Endothelial cell of hepatic sinusoid (primary cell): ENCODE data around the gene ANKRD24.

Source experiments
- in situ Hi-C: cut with HindIII; loops from 2 replicates; pipeline ENCODE4 v1.10.0; 2017; ENCODE audit warnings: low sequenced_read_pairs

The ANKRD24 gene

DNA sequence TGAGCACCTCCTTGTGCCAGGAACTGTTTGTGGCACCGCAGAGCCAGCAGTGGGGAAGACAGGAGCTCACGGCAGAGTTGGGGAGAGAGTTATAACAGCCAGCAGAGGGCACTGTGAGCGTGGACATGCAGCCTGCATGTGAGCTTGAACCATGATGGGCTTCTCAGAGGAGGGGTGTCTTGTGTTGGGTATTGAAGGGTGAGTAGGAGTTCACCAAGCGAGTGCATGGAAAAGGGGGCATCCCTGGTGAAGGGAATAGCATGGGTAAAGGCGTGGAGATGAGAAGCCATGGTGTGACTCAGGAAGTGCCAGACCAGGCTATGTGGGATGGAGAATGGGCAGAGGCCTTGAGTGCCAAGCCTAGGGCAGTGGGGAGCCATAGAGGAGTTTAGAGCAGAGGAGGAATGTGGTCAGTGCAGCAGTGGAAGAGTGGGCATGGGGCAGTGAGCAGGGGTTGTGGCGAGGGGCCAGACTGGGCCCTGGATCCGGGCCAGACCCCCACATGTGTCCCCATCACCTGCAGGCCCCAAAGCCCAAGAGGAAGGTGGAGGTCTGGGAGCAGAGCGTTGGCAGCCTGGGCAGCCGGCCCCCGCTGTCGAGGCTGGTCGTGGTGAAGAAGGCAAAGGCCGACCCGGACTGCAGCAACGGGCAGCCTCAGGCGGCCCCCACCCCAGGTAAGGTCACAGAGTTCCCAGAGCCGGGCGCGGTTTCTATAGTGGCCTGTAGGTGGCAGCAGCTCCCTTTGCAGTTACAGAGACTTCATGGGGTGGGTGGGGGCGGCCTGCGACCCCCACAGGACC is 84.8 kb downstream of the ANKRD24 start:
- in situ Hi-C loops = no loop called here

DNA sequence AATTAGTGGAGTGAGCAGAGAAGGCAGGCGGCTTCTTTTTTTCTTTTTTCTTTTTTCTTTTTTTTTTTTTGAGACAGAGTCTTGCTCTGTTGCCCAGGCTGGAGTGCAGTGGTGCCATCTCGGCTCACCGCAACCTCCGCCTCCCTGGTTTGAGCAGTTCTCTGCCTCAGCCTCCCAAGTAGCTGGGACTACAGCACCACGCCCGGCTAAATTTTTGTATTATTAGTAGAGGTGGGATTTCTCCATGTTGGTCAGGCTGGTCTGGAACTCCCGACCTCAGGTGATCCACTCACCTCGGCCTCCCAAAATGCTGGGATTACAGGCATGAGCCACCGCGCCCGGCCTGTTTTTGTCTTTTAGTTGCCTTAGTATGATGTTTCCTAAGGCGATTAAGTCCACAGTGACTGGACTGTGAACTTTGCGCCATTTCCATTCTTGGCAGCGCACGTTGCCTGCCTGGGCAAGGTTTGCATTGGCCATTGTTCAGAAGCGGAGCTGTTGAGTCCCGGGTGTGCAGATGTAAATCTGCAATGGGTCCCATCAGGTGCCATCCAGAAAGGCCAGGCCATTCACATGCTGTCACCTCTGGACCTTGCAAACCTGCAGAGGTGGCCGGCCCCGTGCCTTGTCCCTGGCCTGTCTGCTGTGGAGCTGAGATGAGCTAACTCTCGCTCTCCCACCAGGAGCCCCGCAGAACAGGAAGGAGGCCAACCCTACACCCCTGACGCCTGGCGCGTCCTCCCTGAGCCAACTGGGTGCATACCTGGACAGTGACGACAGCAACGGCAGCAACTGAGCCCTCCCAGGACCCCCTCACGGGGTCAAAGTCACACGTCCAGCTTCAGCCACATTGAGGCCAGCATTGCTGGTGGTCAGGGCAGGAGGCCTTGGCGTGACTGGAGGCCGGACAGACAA is 85.7 kb downstream of the ANKRD24 start:
- in situ Hi-C loops = no loop called here

DNA sequence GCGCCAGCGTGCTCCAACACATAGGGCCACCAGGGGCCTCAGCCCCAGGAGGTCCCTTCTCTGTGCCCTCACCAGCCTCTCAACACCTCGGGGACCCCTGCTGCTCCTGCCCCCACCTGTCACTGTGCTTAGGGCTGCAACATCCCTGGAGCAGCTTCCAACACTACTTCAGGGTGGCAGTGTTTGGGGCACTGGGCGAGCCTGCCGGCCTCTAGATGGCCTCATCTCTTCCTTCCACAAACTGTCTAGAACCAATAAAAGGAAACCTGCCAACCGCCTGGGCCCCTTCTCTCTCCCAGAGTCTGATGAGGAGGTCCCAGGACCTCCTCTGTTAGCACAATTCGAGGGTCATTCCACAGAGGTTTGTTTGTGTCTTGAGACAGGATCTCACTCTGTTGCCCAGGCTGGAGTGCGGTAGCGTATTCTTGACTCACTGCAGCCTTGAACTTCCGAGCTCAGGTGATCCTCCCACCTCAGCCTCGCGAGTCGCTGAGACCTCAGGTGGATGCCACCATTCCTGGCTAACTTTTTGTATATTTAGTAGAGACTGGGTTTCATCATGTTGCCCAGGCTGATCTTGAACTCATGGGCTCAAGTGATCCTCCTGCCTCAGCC is 86.4 kb downstream of the ANKRD24 start:
- in situ Hi-C loops = no loop called here

DNA sequence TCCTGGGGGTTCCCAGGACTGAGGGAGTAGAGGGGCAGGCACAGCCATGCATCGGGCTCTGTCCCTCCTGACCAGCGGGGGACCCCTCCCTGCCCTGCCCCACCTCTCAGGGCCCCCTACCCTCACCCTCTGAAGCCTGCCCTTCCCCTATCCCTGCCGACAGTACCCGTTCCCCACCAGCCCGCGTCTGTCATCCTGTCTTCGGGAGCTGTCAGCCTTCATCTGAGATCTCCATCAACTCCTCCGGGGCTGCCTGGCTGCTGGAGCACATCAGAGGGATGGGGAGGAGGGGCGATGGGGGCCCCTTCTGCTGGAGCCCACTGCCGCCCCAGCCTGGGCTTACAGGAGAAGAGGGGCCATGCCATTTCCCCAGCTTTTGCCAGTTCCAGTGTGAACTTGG is 90.4 kb downstream of the ANKRD24 start:
- in situ Hi-C loops = loop anchor here (5.0 kb wide), 1 partner anchor 54 kb away; no protein-coding TSS in a partner anchor

DNA sequence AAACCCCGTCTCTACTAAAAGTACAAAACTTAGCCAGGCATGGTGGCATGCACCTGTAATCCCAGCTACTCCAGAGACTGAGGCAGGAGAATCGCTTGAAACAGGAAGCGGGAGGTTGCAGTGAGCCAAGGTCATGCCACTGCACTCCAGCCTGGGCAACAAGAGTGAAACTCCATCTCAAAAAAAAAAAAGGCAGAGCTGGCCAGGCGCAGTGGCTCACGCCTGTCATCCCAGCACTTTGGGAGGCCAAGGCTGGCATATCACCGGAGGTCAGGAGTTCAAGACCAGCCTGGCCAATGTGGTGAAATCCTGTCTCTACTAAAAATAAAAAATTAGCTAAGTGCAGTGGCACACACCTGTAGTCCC is 91.8 kb downstream of the ANKRD24 start:
- in situ Hi-C loops = loop anchor here (5.0 kb wide), 1 partner anchor 53 kb away; no protein-coding TSS in a partner anchor
